WTC11 (cell line): Measurements from ENCODE around the gene ARPC1A. TPM values are rescaled to one million over a fixed set of nuclear protein-coding genes. Genes with fewer than 3 reads are reported as not detected.
"Not testable (repeated sequence)": the region's sequence is repeated elsewhere in the genome, so short reads cannot be mapped to it uniquely, and the experiment has no call there.

Experiments used
- ATAC-seq: fragments of 200-7000 bp; cut with Tn5 transposase; 2 replicates; pipeline ENCODE4 v1.10.0; 2021; ENCODE audit warnings: mild to moderate bottlenecking, moderate library complexity
- CTCF ChIA-PET: fragments of 300-600 bp; sonication (Branson Sonifier 250); formaldehyde crosslinking; loops from one replicate; lab custom pipeline; 2021; ENCODE audit warnings: antibody characterized with exemption; lab: Charles Lee
- POLR2A ChIA-PET: fragments of 350-600 bp; sonication (Branson Sonifier 250); formaldehyde crosslinking; loops from one replicate; lab custom pipeline; 2021; ENCODE audit warnings: antibody characterized with exemption; lab: Charles Lee
- DNase-seq: peaks from one replicate; pipeline ENCODE4 v3.0.0; 2021; ENCODE audit warnings: low spot score
- H3K27ac Mint-ChIP-seq: 2 replicates; pipeline ENCODE4 v1.8.0; 2021; ENCODE audit warnings: mixed read lengths
- H3K27me3 Mint-ChIP-seq: 2 replicates; pipeline ENCODE4 v1.8.0; 2021; ENCODE audit warnings: low read depth, mild to moderate bottlenecking, moderate library complexity, mixed read lengths
- H3K36me3 Mint-ChIP-seq: 2 replicates; pipeline ENCODE4 v1.8.0; 2021; ENCODE audit warnings: mixed read lengths
- H3K4me1 Mint-ChIP-seq: 2 replicates; pipeline ENCODE4 v1.8.0; 2022; ENCODE audit warnings: mixed read lengths
- H3K4me3 Mint-ChIP-seq: 2 replicates; pipeline ENCODE4 v1.8.0; 2021; ENCODE audit warnings: mild to moderate bottlenecking, moderate library complexity, mixed read lengths
- H3K9me3 Mint-ChIP-seq: 2 replicates; pipeline ENCODE4 v1.8.0; 2021; ENCODE audit warnings: mixed read lengths
- AR ChIP-seq: fragments of 250-450 bp; sonication (Bioruptor Pico); IDR thresholded peaks from 2 replicates; pipeline ENCODE4 v1.9.0; 2021; ENCODE audit warnings: mild to moderate bottlenecking
- ATF3 ChIP-seq: sonication (generic); formaldehyde crosslinking; conservative IDR thresholded peaks from 2 replicates; pipeline ENCODE4 v1.8.1; 2022; ENCODE audit warnings: mild to moderate bottlenecking, missing genetic modification reagents
- CBFB ChIP-seq: sonication (generic); formaldehyde crosslinking; IDR thresholded peaks from 2 replicates; pipeline ENCODE4 v1.8.1; 2022; ENCODE audit warnings: mild to moderate bottlenecking, low read depth, missing genetic modification reagents
- CREB1 ChIP-seq: sonication (generic); formaldehyde crosslinking; IDR thresholded peaks from 2 replicates; pipeline ENCODE4 v1.8.0; 2023; ENCODE audit warnings: mild to moderate bottlenecking, missing genetic modification reagents
- E2F4 ChIP-seq: sonication (generic); formaldehyde crosslinking; IDR thresholded peaks from 2 replicates; pipeline ENCODE4 v1.8.1; 2022; ENCODE audit warnings: low read depth, mild to moderate bottlenecking, moderate library complexity, missing genetic modification reagents, borderline replicate concordance
- GABPB1 ChIP-seq: sonication (generic); formaldehyde crosslinking; IDR thresholded peaks from 2 replicates; pipeline ENCODE4 v1.8.1; 2023; ENCODE audit warnings: mild to moderate bottlenecking, missing genetic modification reagents
- GRHL2 ChIP-seq: fragments of 250-450 bp; sonication (Bioruptor Pico); IDR thresholded peaks from 2 replicates; pipeline ENCODE4 v1.8.0; 2022; ENCODE audit warnings: mild to moderate bottlenecking, moderate library complexity; ENCODE audit not compliant: insufficient replicate concordance, severe bottlenecking
- MAX ChIP-seq: sonication (generic); formaldehyde crosslinking; IDR thresholded peaks from 2 replicates; pipeline ENCODE4 v1.8.0; 2022; ENCODE audit warnings: mild to moderate bottlenecking, missing genetic modification reagents
- NFYB ChIP-seq: sonication (generic); formaldehyde crosslinking; conservative IDR thresholded peaks from 2 replicates; pipeline ENCODE4 v1.8.0; 2022; ENCODE audit warnings: low read depth, missing genetic modification reagents
- OVOL2 ChIP-seq: fragments of 250-450 bp; sonication (Bioruptor Pico); IDR thresholded peaks from 2 replicates; pipeline ENCODE4 v1.9.0; 2021; ENCODE audit warnings: mild to moderate bottlenecking, borderline replicate concordance
- TCF7 ChIP-seq: sonication (generic); formaldehyde crosslinking; IDR thresholded peaks from 2 replicates; pipeline ENCODE4 v1.8.0; 2022; ENCODE audit warnings: mild to moderate bottlenecking, low read depth, missing genetic modification reagents, moderate library complexity
- USF1 ChIP-seq: sonication (generic); formaldehyde crosslinking; IDR thresholded peaks from 2 replicates; pipeline ENCODE4 v1.8.0; 2022; ENCODE audit warnings: mild to moderate bottlenecking, missing genetic modification reagents
- ZNF138 ChIP-seq: sonication (generic); formaldehyde crosslinking; conservative IDR thresholded peaks from 2 replicates; pipeline ENCODE4 v1.8.1; 2022; ENCODE audit warnings: mild to moderate bottlenecking, moderate library complexity, missing genetic modification reagents
- ZNF317 ChIP-seq: sonication (generic); formaldehyde crosslinking; IDR thresholded peaks from 2 replicates; pipeline ENCODE4 v1.8.1; 2023; ENCODE audit warnings: low read depth, mild to moderate bottlenecking, moderate library complexity, missing genetic modification reagents, borderline replicate concordance
- ZNF512 ChIP-seq: sonication (generic); formaldehyde crosslinking; IDR thresholded peaks from 2 replicates; pipeline ENCODE4 v1.8.1; 2022; ENCODE audit warnings: missing genetic modification reagents, borderline replicate concordance
- ZNF532 ChIP-seq: fragments of 250-450 bp; sonication (Bioruptor Pico); IDR thresholded peaks from 2 replicates; pipeline ENCODE4 v1.9.0; 2021; ENCODE audit warnings: mild to moderate bottlenecking, borderline replicate concordance
- ZNF671 ChIP-seq: fragments of 250-450 bp; sonication (Bioruptor Pico); IDR thresholded peaks from 2 replicates; pipeline ENCODE4 v1.8.0; 2021; ENCODE audit warnings: mild to moderate bottlenecking
- total RNA-seq: library from RNA; stranded (reverse); gene quantifications from 3 replicates; pipeline ENCODE4 v1.2.3, GENCODE V29; 2021

The ARPC1A gene
- total RNA-seq, 1 experiment from 2014 or later, result 149 TPM

GRCh38 chr7:99357701-99358490 is 32.2 kb downstream of the ARPC1A start (continued):
- TF ChIP-seq E2F4, result no peak
- TF ChIP-seq ZNF138 (CRISPR knock-in tag), result no peak
- TF ChIP-seq ZNF317 (CRISPR knock-in tag), result no peak
- no peak for TF ChIP-seq ZNF512 (CRISPR knock-in tag)
- no peak for TF ChIP-seq MAX (CRISPR knock-in tag)
- no peak for TF ChIP-seq NFYB
- TF ChIP-seq ATF3, result no peak
- no peak for TF ChIP-seq OVOL2 (CRISPR knock-in tag)
- no peak for TF ChIP-seq TCF7
- no peak for TF ChIP-seq ZNF532 (CRISPR knock-in tag)
- no peak for TF ChIP-seq GABPB1 (CRISPR knock-in tag)
- TF ChIP-seq USF1 (CRISPR knock-in tag), result no peak
- TF ChIP-seq, all 79 proteins: peak for 0

GRCh38 chr7:99358521-99358920 is 32.8 kb downstream of the ARPC1A start:
- H3K36me3 Mint-ChIP-seq, result peaks cover 43% of the 10 kb centered on the region
- ATAC-seq, H3K4me1 Mint-ChIP-seq, H3K27me3 Mint-ChIP-seq, H3K9me3 Mint-ChIP-seq, H3K27ac Mint-ChIP-seq, CTCF ChIA-PET, H3K4me3 Mint-ChIP-seq, DNase-seq, POLR2A ChIA-PET: not testable (repeated sequence)

GRCh38 chr7:99359465-99360154 is 33.9 kb downstream of the ARPC1A start:
- H3K4me3 Mint-ChIP-seq, result no peak overlapping the region
- no peaks in the 10 kb centered on the region for H3K9me3 Mint-ChIP-seq
- ChIA-PET CTCF (interaction anchor here (0.5 to 1.7 kb wide), 10 partner anchors 9 to 1099 kb away, joined by 3 to 9 read pairs (median 4); partner anchors contain the start of genes BUD31 and PDAP1), POLR2A (interaction anchor here (0.6 kb wide), 1 partner anchor 14 kb away, joined by 3 read pairs; no protein-coding TSS in a partner anchor)
- no peaks in the 10 kb centered on the region for H3K4me1 Mint-ChIP-seq
- peaks cover 46% of the 10 kb centered on the region for H3K36me3 Mint-ChIP-seq
- H3K27ac Mint-ChIP-seq, result no peak overlapping the region
- ATAC-seq, result peak; percentile 97
- peak; percentile 47 for DNase-seq
- H3K27me3 Mint-ChIP-seq, result no peaks in the 10 kb centered on the region
- no peak for TF ChIP-seq CREB1 (CRISPR knock-in tag)
- TF ChIP-seq ZNF671 (CRISPR knock-in tag), result no peak
- no peak for TF ChIP-seq CBFB (CRISPR knock-in tag)
- TF ChIP-seq AR, result no peak
- no peak for TF ChIP-seq GRHL2 (CRISPR knock-in tag)
- TF ChIP-seq ZNF512 (CRISPR knock-in tag), result no peak
